GM18520 (cell line): ENCODE results near the gene OR2D3.
A peak's percentile ranks its signal among the peaks of the same experiment; 100 is the strongest.
"Not testable (repeated sequence)": the region's sequence is repeated elsewhere in the genome, so short reads cannot be mapped to it uniquely, and the experiment has no call there.

Experiments used
- ATAC-seq: cut with Tn5 transposase; IDR thresholded peaks from one replicate; pipeline ENCODE4 v1.9.1; 2021; ENCODE audit not compliant: unreplicated experiment

The OR2D3 gene, protein sequence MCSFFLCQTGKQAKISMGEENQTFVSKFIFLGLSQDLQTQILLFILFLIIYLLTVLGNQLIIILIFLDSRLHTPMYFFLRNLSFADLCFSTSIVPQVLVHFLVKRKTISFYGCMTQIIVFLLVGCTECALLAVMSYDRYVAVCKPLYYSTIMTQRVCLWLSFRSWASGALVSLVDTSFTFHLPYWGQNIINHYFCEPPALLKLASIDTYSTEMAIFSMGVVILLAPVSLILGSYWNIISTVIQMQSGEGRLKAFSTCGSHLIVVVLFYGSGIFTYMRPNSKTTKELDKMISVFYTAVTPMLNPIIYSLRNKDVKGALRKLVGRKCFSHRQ

DNA sequence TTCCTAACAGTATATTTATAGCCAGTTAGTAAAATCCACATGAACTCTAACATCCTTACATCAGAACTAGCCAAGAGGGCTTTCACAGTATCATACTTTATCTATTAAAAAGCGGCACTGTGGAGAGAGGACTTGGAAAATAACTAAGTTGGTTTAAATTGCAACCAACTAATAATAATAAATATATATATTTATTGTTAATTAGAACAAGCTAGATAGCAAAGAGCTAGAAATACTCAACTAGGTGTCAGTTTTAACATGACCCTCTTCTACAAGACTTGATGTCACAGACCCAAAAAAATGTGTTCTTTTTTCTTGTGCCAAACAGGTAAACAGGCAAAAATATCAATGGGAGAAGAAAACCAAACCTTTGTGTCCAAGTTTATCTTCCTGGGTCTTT lies at the start of gene OR2D3:
Gene OR2D3 (plus strand): TSS at position 301 of the 400 bp plus-strand sequence. CDS start 0 bp downstream, at position 301.
- no peak for ATAC-seq

DNA sequence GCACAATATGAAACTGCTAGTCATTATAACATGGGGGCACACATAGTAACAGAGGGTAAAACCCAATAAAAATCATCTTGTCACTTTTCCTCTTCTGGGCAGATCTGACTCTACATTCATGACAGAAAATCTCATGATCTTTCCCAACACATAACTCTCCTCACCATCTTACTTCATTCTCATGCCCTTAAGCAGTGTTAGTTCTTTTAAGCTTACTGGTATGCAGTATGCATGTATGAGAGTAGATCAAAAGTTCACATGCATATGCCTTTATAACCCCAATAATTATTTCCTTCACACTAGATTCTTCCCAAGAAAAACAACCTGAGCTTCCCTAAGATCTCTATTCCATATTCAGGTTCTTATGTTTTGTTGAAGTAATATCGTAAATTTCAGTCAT lies 49.5 kb upstream of the OR2D3 start:
- no peak for ATAC-seq

DNA sequence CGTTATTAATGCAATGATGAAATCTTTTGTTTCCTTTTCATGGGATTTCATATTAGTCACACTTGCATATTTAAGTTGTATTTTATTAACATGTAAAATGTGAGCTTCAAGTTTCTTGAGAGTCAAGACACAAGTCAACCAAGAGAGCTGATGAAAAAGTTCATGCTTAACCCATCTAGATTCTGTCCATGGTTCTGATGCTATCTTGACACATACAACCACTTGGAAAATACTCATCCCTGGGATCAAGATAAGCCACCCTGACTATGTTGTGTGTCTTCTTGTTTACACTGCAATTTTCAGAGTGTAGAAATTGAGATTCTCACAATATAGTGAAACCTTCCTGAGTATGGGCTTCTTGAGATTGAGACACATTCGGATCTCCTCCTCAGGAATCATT lies 45.0 kb upstream of the OR2D3 start:
- no peak for ATAC-seq

DNA sequence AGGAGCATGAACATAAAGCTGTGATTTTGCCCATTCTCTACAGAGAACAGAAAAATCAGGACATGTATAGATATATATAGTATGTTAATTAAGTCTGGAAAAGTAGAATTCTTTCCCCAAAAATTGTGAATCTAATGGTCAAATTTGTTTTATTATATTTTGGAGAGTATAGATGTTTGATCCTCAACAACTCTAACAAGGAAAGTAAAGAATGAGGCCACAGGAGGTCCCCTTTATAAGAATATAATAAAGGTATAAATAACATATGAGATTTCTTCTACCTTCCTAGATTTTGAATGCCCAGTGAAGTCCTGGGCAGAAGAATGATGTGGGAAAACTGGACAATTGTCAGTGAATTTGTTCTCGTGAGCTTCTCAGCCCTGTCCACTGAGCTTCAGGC lies 44.5 kb upstream of the OR2D3 start, which contains the start of gene OR10A4:
Gene OR10A4 (plus strand): TSS at position 301 of the 400 bp plus-strand sequence. CDS start 23 bp downstream, at position 324.
- no peak for ATAC-seq

DNA sequence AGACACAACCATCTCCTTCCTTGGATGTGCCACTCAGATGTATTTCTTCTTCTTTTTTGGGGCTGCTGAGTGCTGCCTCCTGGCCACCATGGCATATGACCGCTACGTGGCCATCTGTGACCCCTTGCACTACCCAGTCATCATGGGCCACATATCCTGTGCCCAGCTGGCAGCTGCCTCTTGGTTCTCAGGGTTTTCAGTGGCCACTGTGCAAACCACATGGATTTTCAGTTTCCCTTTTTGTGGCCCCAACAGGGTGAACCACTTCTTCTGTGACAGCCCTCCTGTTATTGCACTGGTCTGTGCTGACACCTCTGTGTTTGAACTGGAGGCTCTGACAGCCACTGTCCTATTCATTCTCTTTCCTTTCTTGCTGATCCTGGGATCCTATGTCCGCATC lies 43.9 kb upstream of the OR2D3 start:
- no peak for ATAC-seq

DNA sequence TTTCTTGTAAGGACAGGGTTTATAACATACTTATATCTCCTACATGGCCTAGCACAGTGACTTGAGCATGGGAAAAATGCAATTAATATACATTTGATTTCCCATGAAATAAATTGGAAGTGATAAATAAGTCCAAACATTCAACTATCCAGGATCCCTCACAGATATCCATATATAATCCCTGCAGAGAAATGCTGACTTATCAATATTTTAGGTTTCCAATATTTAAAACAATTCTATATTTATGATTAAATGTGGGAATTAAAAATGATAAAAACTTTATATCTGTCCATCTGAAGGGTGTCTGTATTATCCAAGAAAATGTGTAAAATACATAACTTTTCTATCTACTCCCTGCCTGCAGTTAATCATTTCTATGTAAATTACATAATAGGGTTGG lies 38.1 kb upstream of the OR2D3 start:
- ATAC-seq: no peak

DNA sequence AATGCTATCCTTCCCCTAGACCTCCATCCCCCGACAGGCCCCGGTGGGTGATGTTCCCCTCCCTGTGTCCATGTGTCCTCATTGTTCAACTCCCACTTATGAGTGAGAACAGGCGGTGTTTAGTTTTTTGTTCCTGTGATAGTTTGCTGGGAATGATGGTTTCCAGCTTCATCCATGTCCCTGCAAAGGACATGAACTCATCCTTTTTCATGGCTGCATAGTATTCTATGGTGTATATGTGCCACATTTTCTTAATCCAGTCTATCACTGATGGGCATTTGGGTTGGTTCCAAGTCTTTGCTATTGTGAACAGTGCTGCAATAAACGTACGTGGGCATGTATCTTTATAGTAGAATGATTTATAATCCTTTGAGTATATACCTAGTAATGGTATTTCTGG lies 33.1 kb upstream of the OR2D3 start:
- not testable (repeated sequence) for ATAC-seq

DNA sequence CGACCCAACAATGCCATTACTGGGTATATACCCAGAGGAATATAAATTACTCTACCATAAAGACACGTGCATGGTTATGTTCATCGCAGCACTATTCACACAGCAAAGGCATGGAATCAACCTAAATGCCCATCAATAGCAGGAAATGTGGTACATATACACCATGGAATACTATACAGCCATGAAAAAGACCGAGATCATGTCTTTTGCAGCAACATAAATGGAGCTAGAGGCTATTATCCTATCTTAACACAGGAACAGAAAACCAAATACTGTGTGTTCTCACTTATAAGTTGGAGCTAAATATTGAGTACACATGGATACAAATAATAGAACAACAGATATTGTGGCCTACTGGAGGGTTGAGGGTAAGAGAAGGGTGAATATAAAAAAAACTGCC lies 32.0 kb upstream of the OR2D3 start:
- no peak for ATAC-seq

DNA sequence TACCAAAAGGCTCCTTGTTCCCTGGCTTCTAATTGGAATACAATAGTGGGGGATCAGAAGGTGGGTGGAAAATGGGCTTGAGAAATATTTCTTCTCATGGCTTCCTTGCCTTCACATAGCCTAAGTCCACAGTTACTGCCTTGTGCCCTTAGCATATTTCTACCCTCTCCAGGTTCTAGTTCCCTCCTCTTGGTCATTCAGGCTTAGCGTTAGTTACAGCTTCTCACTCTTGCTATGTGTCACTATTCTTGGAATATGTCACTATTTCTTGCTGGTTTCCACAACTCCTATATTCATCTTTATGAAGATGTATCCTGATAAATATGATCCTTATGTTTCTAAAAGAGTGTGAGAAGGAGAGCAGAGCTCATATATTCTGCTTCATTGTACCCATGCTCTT lies 31.0 kb upstream of the OR2D3 start:
- no peak for ATAC-seq

DNA sequence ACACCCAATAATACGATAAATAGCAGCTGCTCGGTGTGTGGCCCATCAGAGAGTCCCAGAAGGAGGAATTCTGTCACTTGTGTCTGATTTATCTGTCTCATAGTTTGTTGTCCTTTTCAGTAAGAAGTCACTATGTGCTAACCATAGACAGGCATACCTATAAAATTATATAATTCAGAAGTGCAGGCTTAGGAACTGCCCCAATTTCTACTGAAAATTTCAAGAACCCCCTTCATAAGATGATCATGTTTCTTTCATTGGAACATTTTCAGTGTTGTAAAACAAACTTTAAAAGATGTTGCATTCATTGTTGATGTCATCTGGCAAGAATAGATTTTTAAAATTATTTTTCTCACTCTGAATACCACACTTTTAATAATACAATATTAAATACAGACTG lies 28.4 kb upstream of the OR2D3 start, which contains the start of gene OR2D2:
Gene OR2D2 (minus strand): TSS at position 101 of the 400 bp plus-strand sequence. CDS start 0 bp downstream, at position 101.
- ATAC-seq: no peak

DNA sequence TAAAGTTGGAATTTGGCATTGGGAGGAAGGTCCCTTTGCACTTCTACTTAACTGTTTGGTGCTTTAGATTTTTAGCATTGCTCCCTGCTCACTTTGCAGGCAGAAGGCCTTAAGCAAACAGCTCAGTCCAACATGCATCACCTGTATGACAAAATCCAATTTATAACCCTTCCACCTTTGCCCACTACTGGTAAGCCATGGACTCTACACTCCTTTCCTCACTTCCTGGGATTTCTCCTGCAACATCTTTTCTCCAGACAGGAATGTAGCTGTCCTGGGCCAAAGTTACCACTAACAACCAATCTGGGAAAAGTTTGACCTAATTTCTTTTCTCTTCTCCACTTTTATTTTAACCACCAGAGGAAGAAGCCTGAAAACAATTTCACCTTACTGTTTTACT lies 26.7 kb upstream of the OR2D3 start:
- no peak for ATAC-seq

DNA sequence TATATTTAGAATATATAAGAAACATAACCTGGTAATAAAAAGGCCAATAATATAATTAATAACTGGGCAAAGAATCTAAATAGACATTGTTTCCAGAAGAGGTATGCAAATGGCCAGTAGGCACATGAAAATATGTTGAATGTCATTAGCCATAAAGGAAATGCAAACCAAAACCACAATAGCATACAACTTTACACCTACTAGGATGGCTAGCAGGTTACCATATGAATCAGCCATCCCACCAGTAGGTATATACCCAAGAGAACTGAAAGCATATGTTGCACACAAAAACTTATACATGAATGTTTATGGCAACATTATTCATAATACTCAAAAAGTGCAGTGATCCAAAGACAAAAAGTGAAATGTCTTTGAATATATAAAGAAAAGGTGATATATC lies 25.8 kb upstream of the OR2D3 start:
- ATAC-seq: peak; percentile 93

DNA sequence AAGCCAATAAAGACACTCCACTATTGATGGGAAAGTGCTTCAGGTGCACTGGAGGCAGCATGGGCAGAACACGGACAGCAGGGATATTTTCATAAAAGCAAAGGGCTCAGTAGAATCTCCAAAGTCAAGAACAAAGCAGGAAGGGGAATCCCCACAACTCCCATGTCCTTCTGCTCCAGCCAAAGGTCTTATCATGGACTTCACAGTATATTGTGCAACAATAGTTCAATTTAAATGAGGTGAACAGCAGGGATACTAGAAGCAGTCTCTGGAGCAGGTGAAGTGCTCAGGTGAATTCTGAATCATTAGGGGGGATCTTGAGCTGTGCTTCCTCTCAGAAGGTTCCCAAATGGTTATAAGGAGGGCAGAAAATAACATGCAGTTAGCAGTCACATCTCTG lies 21.9 kb upstream of the OR2D3 start:
- ATAC-seq: no peak

DNA sequence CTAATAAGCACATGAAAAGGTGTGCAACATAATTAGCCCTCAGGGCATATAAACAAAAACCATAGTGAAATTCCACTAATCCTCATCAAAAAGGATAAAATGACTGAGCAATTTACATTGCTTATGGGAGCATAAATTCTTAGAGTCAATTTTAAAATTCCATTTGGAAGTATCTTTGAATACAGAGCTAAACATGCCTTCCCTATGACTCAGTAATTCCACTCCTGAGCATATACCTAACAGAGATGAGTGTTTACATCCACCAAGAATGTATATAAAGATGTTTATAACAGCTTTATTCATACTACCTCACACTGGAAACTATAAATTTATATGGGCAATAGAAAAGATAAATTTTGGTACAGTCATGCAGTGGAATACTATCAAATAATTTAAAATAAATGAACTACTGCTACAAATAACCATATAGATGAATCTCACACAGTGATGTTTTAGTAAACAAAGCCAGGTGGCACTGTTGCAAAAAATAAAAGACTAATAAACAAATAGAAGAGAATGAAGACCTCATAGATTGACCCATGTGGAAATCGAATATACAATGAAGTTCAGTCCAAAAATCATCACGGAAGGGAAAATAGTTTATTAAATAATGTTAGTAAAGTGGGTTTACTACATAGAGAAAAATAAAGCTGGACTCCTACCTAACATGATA lies 20.3 kb upstream of the OR2D3 start:
- ATAC-seq: no peak

DNA sequence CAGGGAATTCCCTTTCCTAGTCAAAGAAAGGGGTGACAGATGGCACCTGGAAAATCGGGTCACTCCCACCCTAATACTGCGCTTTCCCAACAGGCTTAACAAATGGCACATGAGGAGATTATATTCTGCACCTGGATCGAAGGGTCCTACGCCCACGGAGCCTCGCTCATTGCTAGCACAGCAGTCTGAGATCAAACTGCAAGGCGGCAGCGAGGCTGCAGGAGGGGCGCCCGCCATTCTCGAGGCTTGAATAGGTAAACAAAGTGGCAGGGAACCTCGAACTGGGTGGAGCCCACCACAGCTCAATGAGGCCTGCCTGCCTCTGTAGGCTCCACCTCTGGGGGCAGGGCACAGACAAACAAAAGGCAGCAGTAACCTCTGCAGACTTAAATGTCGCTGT lies 16.0 kb upstream of the OR2D3 start:
- not testable (repeated sequence) for ATAC-seq

DNA sequence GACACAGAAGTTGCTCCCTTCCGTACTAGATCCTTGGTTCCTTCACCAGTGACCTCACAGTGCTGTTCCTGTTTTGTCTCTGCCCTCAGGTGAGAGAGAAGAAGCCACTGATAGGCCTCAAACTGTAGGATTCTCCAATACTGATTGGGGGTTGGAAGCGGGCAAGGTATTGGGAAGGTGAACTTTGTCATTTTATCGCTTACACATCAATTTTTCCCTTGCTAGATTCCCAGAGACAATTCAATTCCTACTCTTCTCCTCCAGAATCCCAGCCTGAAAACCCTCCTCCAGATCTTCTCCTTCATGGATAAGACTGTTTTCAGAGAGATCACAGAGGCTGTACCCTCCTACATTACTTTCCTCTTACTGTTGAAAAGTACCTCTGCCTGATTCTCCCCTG lies 9.4 kb upstream of the OR2D3 start:
- no peak for ATAC-seq

DNA sequence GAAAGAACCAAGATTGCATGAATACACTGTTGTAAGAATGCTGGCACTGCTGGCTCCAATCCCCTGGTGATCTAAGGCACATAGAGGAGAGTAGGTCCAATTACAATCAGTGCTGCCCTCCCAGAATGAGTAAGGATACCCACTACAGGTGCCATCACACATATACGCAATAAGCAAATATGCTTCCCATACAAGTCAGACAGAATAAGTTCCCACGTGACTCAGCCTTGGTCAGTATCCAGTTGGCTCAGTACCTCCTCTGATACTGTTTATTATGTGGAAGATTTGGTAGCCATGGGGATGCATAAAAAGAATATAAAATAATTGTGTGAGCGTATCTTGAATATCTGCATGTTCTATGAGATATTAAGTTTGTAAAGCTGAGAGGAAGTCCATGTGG lies 8.9 kb upstream of the OR2D3 start:
- no peak for ATAC-seq

DNA sequence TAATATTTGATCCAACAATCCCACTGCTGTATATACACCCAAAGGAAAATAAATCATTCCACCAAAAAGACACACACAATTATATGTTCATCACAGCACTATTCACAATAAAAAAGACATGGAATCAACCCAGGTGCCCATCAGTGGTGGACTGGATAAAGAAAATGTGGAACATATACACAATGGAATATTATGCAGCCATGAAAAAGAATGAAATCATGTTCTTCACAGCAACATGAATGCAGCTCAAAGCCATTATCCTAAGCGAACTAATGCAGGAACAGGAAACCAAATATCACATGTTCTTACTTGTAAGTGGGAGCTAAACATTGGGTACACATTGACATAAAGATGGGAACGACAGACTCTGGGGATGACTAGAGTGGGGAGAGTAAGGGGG lies 1.1 kb upstream of the OR2D3 start:
- ATAC-seq: no peak

DNA sequence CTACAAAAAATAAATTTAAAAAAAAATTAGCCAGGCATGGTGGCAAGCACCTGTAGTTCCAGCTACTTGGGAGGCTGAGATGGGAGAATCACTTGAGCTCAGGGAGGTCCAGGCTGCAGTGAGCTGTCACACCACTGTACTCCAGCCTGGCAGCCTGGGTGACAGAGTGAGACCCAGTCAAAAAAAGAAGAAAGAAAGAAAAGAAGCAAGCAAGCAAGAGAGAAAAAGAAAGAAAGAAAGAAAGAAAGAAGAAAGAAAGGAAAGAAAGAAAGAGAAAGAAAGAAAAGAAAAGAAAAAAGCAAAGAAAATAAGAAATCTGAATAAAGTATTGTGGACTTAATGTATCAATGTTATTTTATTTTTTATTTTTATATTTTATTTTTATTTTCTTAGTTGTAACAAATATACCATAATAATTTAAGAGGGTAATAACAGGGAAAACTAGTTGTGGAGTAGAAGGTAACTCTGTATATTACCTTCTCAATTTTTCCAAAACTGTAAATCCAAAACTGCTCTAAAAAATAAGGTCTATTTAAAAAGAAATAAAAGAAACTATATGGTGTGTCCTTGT lies 4.3 kb downstream of the OR2D3 start:
- ATAC-seq: no peak

DNA sequence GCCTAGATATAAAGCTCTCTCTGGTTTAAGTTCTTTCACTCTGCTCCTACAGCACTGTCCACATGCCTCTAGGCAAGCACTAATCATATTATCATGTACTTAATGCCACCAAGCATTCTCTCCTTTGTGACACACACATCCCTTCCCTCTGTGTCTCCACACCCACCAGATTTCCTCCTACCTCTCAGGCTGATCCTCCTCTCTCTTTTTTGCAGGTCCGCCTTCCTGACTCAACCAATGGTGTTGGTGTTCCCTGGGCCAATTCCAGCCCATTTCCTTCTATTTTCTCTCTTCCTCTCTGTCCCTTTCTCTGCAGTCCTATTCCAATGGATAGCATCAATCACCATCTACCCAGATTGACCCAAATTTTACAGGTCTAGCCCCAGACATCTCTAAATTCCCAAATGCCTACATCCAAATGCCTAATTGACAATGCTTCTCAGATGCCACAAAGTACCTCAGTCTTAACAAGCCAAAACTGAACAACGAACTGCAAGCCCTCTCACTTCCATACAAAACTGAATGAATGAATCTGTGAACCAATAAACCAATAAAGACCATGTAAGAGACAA lies 4.9 kb downstream of the OR2D3 start:
- ATAC-seq: no peak

DNA sequence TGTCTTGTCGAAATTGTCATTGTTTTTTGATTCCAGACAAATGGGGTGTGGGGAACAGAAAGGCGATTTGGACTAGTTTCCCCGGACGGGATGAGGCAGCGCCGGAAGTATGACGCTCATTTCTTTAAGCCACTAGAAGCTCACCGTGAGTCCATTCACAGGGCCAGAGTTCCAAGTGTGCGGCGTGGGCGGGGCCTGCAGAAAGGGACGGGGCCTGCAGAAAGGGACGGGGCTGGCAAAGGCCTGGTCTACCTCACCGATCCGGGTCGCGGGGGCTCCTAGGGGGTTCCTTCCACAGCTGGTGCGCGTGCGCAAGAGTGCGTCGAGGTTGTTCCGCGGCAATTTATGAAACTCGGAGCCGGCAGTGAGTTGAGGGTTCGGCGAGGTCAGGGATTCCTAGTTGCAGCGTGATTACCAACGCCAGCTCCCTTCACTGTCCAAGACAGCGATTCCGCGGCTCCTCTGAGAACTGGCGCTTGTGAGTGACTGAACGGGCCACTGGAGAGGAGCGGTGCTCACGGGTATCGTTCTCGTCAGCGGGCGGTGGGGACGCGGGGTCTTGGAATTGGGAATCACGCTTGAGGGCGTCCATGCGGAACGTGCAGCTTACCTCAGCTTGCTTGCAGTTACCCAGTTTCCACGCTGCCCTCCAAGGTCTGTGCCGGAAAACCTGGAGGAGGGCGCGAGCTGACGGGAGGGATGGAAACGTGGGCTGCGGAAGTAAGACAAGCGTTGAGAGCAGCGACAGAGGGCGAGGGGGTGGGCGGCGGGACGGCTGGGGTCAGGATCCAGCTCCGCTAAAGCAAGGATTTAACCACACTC lies 5.6 kb downstream of the OR2D3 start, which contains the start of gene ZNF215:
Gene ZNF215 (plus strand): TSS at position 219 of the 822 bp plus-strand sequence. CDS start 5,847 bp downstream, outside the sequence.
- peak; percentile 39 for ATAC-seq
